Central memory CD8-positive, alpha-beta T cell (primary cell): ENCODE data around the gene LCE5A.

ENCODE experiments used
- ATAC-seq: fragments of 150-1000 bp; cut with Tn5 transposase; replicated peaks from 2 replicates; pipeline ENCODE4 v1.10.0; 2022; ENCODE audit warnings: mild to moderate bottlenecking, moderate FRiP score, moderate number of reproducible peaks; ENCODE audit not compliant: poor library complexity, severe bottlenecking; ENCODE audit errors: extremely low read depth
- DNase-seq, 2 donors: peaks; one replicate each; pipeline ENCODE4 v3.0.0; 2021; ENCODE audit warnings: low spot score in 2 of 2
- H3K27ac Mint-ChIP-seq: one replicate; pipeline ENCODE4 v1.8.0; 2022; ENCODE audit warnings: low read depth, mild to moderate bottlenecking, moderate library complexity, mixed read lengths
- H3K27me3 Mint-ChIP-seq: one replicate; pipeline ENCODE4 v1.8.0; 2022; ENCODE audit warnings: mixed read lengths
- H3K36me3 Mint-ChIP-seq: one replicate; pipeline ENCODE4 v1.8.0; 2022; ENCODE audit warnings: mild to moderate bottlenecking, moderate library complexity, mixed read lengths; ENCODE audit not compliant: insufficient read depth
- H3K4me1 Mint-ChIP-seq: one replicate; pipeline ENCODE4 v1.8.0; 2022; ENCODE audit warnings: mixed read lengths
- H3K4me3 Mint-ChIP-seq: one replicate; pipeline ENCODE4 v1.8.0; 2022; ENCODE audit warnings: mild to moderate bottlenecking, moderate library complexity, mixed read lengths
- H3K9me3 Mint-ChIP-seq: one replicate; pipeline ENCODE4 v1.8.0; 2022; ENCODE audit warnings: mixed read lengths

LCE5A gene

DNA sequence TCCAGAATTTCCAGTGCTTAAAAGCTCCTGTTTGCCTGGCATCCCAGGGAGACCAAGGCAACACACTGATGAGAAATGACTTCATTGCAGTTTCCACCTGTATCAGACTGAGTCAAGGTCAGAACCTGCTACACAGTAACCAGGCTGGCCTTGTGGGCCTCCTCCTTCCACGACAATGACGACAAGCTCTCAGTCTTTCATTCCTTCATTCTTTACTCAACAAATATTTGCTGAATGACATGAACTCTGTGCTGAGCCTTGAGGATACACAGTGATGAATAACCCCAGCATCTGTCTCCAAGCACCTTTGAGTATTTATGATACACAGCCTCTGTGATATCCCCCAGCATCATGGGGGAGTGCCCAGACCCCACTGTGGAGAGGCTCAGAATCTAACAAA lies 8.9 kb upstream of the LCE5A start:
- H3K36me3 Mint-ChIP-seq: no peaks in the 10 kb centered on the region
- H3K9me3 Mint-ChIP-seq: no peaks in the 10 kb centered on the region
- H3K4me1 Mint-ChIP-seq: no peaks in the 10 kb centered on the region
- no peak for DNase-seq
- peaks cover 47% of the 10 kb centered on the region for H3K27me3 Mint-ChIP-seq
- no peak overlapping the region for H3K27ac Mint-ChIP-seq
- ATAC-seq: no peak
- no peak overlapping the region for H3K4me3 Mint-ChIP-seq

DNA sequence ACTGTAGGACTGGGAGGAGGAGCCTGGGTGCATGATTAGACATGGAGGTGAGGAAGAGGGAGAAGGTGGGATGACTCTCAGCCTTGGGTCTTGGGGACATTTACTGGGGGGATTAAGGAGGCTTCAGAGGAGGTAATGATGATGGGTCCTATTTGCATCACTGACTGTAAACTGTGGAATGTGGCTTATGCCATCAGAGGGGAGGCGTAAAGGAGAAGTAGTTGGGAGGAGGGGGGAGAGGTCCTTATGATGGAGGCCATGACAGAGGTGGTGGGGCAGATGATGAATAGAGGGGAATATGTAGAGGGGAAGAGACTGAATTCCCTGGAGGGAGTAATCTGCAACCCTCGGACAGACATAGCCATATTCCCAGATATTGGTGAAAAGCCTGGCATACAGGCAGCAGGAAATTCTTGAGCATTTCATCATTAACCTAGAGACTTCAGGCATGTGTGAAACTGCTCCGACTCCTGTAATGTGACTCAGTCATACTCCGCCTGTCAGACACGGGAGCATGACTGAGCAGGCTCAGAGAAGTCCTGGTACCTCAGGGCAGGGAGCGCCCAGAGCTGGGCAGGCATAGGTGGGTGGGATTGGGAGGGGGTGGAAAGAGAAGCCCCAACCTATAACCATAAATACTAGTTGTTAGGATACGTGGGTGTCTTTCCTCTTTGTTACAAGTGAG lies 8.0 kb upstream of the LCE5A start:
- ATAC-seq (no peak), DNase-seq (no peak)
- Mint-ChIP-seq H3K27ac (no peak overlapping the region), H3K27me3 (peaks cover 51% of the 10 kb centered on the region), H3K9me3 (no peaks in the 10 kb centered on the region), H3K36me3 (no peaks in the 10 kb centered on the region), H3K4me3 (no peak overlapping the region), H3K4me1 (no peaks in the 10 kb centered on the region)

DNA sequence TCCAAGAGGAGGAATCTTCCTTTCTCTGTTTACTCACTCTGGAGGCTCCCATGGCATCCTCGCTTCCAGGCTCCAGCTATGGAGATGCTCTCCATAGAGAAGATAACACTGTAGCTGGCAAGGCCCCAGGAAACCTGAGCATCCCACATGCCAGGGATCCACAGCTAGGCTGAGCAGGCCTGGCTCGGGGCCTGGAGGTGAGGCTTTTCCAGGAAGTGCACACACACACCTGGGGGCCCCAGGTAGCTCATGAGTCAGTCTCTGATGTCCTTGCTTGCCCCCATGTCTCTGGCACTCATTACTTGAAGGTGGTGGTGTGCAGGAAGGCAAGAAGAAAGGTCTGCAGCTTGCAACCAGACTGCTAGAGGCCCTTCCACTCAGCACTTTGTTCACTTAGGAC lies 5.5 kb upstream of the LCE5A start:
- H3K4me3 Mint-ChIP-seq: no peak overlapping the region
- no peaks in the 10 kb centered on the region for H3K9me3 Mint-ChIP-seq
- ATAC-seq (no peak), DNase-seq (no peak)
- H3K27ac Mint-ChIP-seq: no peak overlapping the region
- peaks cover 68% of the 10 kb centered on the region for H3K27me3 Mint-ChIP-seq
- no peaks in the 10 kb centered on the region for H3K36me3 Mint-ChIP-seq
- H3K4me1 Mint-ChIP-seq: no peaks in the 10 kb centered on the region

DNA sequence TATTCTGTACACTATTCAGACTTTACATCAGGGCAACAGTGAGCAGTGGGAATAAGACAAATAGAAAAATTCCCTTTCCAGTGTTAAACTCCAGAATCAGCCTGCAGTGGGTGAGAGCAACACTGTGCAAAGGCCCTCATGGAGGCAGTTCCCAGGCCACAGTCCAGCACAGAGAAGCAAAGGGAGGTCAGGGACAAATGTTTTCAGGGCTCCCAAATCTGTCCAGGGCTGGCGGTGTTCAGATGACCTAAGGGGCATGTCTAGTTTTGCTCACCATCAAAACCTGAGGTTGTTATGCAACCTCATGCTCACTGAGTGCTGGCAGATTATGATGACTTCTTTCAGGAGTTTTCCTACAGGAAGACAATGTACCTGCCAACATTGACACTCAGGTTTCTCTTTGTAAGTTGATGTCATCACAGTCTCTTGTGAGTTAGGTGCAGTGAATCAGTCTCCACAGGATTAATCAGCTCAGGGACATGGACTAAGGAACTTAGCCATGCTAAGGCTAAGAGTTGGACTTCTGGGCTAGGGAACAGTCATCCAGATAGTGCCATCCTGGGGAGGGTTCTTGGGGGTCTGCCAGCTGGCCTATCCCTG lies 3.6 kb upstream of the LCE5A start:
- Mint-ChIP-seq H3K9me3 (no peaks in the 10 kb centered on the region), H3K27me3 (peaks cover 81% of the 10 kb centered on the region), H3K27ac (no peak overlapping the region), H3K4me1 (no peaks in the 10 kb centered on the region), H3K36me3 (no peaks in the 10 kb centered on the region), H3K4me3 (no peak overlapping the region)
- ATAC-seq (no peak), DNase-seq (no peak)

DNA sequence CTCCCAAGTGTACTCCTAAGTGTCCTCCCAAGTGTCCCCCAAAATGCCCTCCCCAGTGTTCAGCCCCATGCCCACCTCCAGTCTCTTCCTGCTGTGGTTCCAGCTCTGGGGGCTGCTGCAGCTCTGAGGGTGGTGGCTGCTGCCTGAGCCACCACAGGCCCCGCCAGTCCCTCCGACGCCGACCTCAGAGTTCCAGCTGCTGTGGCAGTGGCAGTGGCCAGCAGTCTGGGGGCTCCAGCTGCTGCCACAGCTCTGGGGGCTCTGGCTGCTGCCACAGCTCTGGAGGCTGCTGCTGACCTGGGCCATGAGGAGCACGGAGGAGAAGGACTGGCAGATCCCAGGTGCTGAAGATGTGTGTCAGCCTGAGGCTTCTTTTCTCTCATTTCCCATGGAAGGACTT lies 993 bp downstream of the LCE5A start:
- DNase-seq (no peak), ATAC-seq (no peak)
- Mint-ChIP-seq H3K36me3 (no peaks in the 10 kb centered on the region), H3K27ac (no peak overlapping the region), H3K4me3 (no peak overlapping the region), H3K9me3 (no peaks in the 10 kb centered on the region), H3K4me1 (peaks cover 5% of the 10 kb centered on the region), H3K27me3 (peaks cover 89% of the 10 kb centered on the region)

DNA sequence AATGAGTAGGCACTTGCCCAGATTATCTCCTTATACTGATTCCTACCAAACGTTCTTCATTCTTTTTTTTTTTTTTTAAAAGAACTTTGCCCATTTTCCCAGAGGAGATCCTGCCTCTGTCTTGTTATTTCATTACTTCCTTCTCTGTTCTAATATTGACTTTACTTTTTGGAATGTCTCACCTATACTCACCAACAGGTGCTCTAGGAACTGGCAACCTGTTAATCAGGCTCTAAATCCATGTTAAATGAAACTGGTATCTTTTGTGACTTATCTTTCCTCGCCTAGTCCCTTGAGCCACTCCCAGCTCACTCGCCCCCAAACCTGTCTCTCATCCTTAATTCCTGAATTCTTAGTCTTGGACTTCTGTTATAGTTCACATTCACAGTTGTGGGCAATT lies 2.5 kb downstream of the LCE5A start:
- H3K36me3 Mint-ChIP-seq: no peaks in the 10 kb centered on the region
- H3K27ac Mint-ChIP-seq: no peak overlapping the region
- ATAC-seq (no peak), DNase-seq (no peak)
- H3K27me3 Mint-ChIP-seq: peaks cover 93% of the 10 kb centered on the region
- no peaks in the 10 kb centered on the region for H3K9me3 Mint-ChIP-seq
- H3K4me3 Mint-ChIP-seq: no peak overlapping the region
- H3K4me1 Mint-ChIP-seq: peaks cover 5% of the 10 kb centered on the region

DNA sequence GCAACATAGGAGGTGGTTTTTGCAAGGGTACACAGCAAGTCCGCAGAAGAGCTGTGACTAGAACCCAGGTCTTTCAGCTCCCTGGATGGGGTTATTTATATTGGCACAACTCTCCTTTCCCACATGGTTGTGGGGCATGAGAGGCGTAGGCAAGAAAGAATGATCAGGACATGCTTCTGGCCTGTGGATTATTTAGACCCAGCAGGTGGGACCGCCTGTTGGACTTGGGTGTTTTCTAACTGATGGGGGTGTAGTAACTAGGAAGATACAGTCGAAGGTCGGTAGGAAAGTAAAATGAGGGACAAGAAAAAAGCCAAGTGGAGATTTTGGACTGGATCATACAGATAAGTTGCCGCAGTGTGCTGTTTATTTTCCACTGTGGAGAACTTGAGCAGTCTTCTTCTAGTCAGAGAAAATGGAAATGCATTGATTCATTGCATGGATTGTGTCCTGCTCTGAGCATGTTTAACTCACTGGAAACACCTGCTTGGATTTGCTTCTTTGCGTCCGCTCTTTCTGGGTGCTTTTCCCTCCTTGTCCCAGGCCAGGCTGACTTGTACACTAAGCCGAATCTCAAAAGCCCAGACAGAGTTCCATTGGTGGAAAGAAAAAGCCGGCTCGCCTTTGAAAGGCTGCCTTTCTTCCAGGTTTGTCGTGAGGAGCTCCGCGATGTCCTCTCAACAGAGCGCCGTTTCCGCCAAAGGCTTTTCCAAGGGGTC lies 4.3 kb downstream of the LCE5A start:
- Mint-ChIP-seq H3K36me3 (no peaks in the 10 kb centered on the region), H3K4me1 (peaks cover 5% of the 10 kb centered on the region), H3K4me3 (no peak overlapping the region), H3K27ac (no peak overlapping the region), H3K9me3 (no peaks in the 10 kb centered on the region), H3K27me3 (peaks cover 78% of the 10 kb centered on the region)
- ATAC-seq (no peak), DNase-seq (no peak)

DNA sequence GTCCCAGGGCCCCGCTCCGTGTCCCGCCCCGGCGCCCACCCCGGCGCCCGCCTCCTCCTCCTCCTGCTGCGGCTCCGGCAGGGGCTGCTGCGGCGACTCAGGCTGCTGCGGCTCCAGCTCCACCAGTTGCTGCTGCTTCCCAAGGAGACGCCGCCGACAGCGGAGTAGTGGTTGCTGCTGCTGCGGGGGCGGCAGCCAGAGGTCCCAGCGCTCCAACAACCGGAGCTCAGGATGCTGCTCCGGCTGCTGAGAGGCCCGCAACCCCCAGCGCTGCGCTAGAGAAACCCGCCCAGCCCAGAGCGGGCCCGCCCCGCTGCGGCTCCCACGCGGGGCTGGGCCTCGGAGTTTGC lies 4.8 kb downstream of the LCE5A start:
- Mint-ChIP-seq H3K27me3 (peaks cover 73% of the 10 kb centered on the region), H3K4me3 (no peak overlapping the region), H3K9me3 (no peaks in the 10 kb centered on the region), H3K36me3 (no peaks in the 10 kb centered on the region), H3K4me1 (peaks cover 5% of the 10 kb centered on the region), H3K27ac (no peak overlapping the region)
- DNase-seq (no peak), ATAC-seq (no peak)

DNA sequence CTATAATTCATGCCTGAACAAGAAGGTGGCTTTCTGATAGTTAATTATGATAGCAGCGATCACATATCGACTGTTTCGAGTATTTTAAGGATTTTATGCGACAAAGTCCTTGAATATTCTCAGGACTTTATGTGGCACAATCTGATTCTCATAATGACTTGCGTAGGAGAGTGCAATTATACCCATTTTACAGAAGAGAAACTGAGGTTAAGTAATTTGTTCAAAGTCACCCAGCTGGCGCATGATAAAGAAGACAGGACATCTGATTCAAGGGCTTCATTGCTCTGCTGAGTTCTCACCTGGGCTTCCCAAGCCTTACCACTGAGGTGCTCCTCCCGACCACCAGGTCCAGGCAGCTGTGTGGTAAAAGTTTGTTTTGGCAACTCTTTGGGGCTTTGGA lies 5.5 kb downstream of the LCE5A start:
- no peak for DNase-seq
- no peak for ATAC-seq
- Mint-ChIP-seq H3K4me3 (no peak overlapping the region), H3K36me3 (no peaks in the 10 kb centered on the region), H3K4me1 (peaks cover 5% of the 10 kb centered on the region), H3K9me3 (no peaks in the 10 kb centered on the region), H3K27ac (no peak overlapping the region), H3K27me3 (peaks cover 66% of the 10 kb centered on the region)

DNA sequence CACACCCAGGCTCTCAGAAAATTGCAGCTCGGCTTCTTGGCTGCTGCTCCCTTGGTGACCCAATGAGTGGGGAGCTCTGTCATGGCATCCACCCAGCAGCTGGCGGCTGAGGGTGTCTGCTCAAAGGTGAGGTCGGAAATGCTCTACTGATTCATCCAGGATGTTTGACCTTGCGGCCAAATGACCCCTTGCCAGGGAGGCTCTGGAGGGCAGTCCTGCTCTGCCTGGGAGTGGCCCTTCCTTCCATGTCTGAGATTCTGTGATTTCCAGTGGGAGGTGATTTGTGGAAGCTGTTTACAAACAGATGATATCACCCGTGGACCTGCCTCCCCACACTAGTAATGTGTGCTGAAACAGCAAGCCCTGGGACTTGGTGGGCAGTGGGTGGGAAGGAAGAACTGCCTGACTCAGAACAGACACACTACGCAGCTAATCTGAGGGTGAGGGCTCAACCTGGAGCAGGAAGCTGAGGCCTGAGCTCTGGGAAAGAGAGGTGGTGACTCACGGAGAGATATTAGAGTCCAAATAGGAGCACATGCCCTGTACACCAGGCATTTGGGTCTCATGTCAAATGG lies 6.7 kb downstream of the LCE5A start:
- H3K27ac Mint-ChIP-seq: no peak overlapping the region
- DNase-seq (no peak), ATAC-seq (no peak)
- H3K4me3 Mint-ChIP-seq: no peak overlapping the region
- H3K9me3 Mint-ChIP-seq: no peaks in the 10 kb centered on the region
- peaks cover 55% of the 10 kb centered on the region for H3K27me3 Mint-ChIP-seq
- no peaks in the 10 kb centered on the region for H3K36me3 Mint-ChIP-seq
- peaks cover 5% of the 10 kb centered on the region for H3K4me1 Mint-ChIP-seq

DNA sequence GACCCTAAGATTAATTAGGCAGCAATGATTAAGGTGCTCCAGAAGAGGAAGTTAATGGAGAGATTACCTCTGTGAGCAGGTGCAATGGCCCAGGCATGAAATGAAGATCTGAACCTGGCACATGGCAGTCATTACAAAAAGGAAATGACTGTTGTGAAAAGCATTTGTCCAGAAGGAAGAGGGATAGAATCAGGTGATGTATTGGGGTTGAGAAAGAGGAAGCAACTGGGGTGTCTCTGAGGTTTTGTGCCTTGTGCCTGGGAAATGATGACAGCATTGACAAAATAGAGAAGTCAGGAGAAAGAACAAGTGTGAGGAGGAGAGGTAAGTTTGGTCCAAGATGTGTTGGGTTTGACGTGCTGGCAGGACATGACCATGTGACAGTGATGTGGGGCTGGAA lies 9.2 kb downstream of the LCE5A start:
- Mint-ChIP-seq H3K9me3 (no peaks in the 10 kb centered on the region), H3K4me3 (no peak overlapping the region), H3K4me1 (peaks cover under 1% of the 10 kb centered on the region), H3K27ac (no peak overlapping the region), H3K36me3 (no peaks in the 10 kb centered on the region), H3K27me3 (peaks cover 38% of the 10 kb centered on the region)
- DNase-seq (no peak), ATAC-seq (no peak)

DNA sequence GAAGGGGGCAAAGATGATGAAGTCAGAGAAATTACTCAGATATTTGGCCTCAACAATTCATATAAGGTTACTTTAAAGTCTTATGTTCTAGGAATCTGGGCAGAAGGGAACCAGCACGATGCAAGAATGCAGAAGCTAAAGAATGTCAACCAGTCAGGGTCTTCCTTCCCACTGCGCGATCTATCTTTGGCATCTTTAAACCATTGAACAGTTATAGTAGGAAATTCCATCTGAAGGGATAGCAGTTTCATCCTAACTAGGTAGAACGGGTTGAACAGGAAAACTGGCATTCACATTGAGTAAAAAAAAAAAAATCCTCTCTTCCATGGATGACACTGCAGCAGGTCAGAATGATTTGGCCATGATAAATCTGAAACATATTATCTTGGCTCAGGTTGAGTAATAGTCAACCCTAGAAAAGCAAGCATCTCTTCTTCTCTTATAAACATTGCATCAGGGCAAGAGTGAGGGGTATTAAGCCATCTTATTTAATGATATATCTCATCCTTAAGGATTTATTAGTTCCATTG lies 10.0 kb downstream of the LCE5A start:
- Mint-ChIP-seq H3K36me3 (no peaks in the 10 kb centered on the region), H3K4me1 (no peaks in the 10 kb centered on the region), H3K9me3 (no peaks in the 10 kb centered on the region), H3K4me3 (no peak overlapping the region), H3K27ac (no peak overlapping the region), H3K27me3 (peaks cover 33% of the 10 kb centered on the region)
- ATAC-seq: no peak
- no peak for DNase-seq
